ENCODE results near the gene TTC32.
"Not testable (repeated sequence)": the region's sequence is repeated elsewhere in the genome, so short reads cannot be mapped to it uniquely, and the experiment has no call there.

TTC32 gene

DNA sequence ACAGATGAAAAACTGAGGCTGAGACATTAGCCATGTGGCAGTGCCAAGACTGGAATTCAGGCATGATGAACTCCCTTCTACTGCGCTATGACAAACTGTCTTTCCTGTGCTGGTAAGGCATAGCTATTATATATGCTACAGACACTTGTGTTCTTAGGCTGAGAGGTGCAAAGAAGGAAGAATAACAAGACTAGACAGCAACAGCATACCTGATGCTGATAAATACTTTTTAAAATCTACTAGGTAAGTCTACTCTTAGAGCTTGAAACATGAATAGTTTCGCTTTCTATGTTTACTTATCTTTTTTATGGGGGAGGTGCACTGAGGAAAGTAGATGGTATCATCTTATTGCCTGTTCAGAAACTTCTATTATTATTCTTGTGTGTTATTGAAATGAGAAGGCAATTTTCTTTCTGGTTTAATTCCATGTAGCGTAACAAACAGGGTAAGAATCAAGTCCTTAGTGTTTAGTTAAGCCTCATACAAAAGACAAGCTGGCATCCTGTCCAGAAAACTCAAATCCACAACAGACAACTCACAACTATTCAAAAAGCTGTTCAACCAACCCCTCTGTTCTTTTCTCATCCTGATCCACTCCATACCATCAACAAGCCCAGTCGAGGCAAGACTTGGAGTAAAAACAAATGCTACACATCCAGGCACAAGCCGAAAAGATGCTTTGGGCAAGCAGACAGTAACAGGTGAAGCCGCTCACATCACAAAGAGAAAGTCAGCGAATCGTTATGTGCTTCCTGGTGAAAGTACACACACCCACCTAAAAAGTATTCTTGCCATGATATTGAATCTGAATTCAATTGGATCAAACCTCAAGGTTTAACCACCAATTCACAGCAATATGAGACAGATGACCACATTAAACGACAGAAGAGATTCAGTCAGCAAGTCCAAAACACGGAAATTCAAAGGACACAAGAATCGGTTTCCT is 1.5 kb downstream of the TTC32 start:
- DNase-seq (ENCODE audit: low read depth in 2 of 2): no peak

DNA sequence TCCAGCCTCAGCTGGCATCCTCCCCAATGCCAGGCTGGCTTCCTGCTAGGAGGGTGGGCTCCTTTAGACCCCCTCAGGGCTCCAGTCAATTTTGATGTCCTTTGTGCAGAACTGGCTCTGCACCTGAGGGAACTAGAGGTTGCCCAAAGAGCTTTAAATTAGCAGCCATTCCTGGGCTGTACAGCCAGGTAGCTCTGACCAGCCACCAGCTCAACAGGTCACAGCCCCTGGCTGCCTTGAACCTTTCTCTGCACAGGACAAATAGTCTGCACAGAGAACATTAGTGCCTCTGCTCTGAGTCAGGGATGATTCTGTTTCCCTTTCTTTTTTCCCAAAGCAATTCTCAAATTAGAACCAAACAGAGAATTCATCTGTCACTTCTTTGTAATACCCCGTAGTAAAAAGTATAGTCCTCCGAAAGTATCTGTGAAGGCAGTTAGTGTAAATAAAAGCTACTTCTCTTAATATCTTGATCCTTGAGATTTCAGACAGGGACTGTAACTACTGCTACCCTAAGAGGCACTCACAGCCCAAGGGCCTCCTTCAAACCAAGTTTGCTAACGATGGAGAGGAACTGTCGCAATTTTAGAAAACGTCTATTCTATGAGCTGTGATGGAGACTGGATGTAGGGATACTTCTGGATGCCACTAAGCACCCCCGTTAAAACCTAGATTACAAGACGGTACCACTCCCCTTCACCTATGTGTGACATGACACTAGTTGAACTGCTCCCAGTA is 3.0 kb downstream of the TTC32 start:
- no peak for DNase-seq (ENCODE audit: low read depth in 2 of 2)

DNA sequence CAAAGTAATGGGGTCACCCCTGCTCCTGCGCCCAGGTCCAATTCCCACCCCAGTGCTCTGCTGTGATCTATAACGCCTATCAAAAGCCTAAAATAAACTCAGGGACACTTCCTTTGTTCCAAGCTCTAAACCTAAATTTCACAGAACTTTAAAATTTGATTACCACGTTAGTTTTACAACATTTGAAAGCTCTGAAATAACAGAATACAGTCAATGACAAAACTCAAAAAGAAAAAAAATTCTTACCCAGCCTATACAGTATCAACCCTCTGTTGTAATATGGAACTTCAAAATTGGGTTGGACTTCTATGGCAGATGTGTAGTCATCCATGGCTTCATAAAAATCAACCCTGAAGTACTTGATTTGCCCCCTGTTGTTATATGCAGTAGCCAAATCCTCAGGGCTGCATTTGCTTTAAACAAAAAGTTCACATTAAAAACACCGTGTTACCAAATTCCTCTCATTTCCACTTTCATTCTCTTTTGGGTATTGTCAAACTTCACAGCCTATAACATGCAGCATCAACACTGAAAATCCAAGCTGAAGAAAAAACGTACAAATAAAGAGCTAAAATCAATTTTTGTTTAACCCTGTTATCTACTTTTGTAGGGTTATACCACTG is 4.0 kb downstream of the TTC32 start:
- DNase-seq (ENCODE audit: low read depth in 2 of 2): no peak

DNA sequence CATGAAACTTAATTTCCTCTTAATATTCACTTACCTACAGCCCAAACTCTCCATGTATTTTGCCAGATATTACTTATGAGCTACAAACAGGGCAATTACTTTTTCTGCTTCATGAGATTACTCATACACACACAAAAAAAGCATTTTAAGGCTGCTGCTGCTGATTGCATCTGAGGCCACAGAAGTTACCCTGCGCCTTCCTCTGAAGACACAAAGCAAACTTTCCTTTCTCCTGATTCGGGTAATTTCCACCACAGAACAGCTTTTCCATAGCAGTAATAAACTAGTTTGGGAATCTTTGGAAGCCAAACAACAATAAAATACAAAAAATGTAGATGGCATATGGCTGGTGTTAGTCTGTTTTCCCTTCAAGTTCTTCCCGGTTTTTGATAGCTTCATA is 6.2 kb downstream of the TTC32 start:
- no peak for DNase-seq (ENCODE audit: low read depth in 2 of 2)

DNA sequence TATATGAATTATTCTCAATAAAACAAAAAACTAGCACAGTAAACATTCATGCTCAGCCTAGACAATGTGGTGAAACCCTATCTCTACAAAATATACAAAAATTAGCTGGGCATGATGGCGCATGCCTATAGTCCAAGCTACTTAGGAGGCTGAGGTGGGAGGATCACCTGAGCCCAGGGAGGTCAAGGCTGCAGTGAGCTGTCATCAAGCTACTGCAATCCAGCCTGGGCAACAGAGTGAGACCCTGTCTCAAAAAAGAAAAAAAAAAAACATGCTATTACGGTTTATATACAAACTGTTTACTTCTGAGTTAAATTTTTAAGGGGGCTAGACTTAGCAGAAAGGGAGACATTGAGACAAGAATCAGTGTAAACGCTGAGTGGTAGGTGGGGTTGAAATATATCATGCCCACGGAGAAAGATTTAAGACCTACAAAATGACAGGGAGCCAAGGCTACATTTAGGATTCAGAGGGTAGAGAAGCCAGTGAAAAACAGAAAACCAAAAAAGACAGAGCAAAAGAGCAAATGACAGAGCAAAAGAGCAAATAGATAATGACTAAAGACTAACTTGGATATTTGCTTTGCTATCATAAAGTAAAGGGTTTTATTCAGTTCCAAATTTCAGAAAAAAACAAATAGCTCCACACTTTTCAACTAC is 7.5 kb downstream of the TTC32 start:
- no peak for DNase-seq (ENCODE audit: low read depth in 2 of 2)

DNA sequence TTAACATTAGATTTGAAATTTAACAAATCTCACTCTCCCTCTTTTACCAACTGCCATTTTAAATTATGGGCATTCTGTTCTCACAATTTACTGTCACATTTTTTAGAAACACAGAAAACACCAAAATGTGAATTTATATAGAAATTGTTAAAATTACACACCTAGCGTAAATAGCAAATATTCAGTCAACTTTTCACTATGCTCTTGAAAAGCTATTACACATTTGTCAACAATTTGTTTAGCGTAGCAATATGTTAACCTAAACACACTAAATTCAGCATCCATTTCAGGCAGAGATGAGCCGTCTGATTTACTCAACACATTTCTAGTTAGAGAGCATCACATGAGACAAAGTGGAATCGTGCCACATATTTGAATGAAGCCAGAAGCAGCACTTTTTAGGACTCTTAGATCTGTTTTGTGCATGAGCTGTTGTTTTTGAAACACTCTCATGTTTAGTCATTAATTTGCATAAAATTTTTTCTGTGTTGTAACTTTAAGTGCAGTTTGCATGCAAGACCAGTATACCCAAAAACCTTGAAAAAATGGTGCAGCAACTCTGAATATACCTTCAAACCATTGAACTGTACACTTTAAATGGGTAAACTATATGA is 8.2 kb downstream of the TTC32 start:
- no peak for DNase-seq (ENCODE audit: low read depth in 2 of 2)

DNA sequence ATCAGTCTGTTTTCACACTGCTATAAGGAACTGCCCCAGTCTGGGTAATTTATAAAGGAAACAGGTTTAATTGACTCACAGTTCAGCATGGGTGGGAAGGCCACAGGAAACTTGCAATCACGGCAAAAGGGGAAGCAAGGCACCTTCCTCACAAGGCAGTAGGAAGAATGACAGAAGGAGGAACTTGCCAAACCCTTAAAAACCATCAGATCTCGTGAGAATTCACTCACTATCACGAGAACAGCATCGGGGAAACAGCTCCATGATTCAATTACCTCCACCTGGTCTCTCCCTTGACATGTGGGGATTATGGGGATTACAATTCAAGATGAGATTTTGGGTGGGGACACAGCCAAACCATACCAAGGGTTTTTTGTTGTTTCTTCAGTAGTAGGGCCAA is 9.8 kb downstream of the TTC32 start:
- DNase-seq (ENCODE audit: low read depth in 2 of 2): not testable (repeated sequence)

DNA sequence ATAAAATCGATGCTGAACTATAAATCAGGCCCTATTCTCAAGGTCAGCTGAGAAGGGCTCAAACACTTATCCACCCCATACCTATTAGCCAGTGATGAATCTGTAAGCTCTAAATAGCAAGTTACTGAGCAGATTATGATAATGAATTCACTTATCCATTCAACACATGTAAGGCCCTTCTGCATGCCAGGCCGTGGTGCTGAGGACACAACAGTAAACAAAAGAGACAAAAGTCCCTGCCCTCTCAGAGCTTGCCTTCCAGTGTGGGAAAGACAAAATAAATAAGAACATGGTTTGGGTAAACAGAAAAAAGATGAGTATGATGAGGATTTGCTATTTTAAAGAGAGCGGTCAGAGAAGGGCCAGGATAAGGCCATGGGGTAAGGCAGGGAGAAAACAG is 11.7 kb downstream of the TTC32 start:
- no peak for DNase-seq (ENCODE audit: low read depth in 2 of 2)

DNA sequence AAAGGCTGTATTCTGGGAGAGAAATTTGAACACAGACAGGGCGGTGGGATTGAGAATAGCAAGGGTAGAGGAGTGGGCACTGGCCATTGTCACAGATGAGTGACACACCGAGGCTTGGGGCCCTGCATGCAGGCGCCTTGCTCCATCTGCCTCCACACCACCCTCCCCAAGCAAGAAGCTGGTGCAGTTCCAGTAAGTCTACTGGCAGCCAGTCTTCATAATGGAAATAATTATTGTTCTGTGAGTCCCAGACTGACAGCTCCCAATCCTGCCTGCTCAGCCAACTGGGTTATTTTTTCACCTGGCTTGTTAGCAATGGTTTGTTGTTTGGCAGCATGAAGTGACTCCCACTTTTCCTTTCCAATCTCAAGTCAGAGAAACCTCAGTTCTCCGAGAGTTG is 13.0 kb downstream of the TTC32 start:
- DNase-seq (ENCODE audit: low read depth in 2 of 2): no peak

DNA sequence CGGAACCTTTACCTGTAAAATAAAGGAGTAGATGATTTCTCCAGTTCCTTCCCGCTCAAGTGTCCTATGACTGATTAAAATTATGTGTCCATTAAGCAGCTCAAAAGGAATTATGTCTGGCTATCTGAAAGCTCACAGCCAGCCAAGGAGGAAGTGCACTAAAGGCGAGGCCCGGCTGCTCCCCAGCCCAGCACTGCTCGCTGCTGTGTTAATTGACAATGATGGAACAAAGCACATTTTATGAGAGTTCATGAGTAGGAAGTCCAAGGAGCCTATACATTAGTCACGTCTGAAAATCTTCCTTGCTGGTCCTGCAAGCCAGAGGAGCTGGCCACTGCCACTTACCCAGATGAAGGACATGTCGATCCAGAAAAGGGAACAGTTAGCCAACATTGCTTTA is 14.3 kb downstream of the TTC32 start:
- no peak for DNase-seq (ENCODE audit: low read depth in 2 of 2)

DNA sequence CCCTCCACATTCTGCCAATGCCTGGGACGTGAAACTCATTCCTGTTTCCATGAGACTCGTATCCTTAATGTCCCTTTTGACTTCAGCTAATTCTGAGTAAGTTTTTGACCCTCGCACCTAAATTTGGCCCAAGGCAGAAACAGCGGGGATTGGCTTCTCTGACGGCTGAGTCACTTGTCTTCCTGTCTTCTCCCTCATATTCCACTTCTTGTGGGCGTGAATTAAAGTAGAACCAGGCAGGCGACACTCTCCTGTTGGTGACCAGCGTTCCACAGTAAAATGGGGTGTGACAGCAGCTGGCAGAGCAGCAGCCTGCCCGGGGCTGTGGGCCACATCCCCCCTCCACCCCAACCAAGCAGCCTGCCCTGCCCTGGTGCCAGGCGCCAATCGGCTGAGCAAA is 15.5 kb downstream of the TTC32 start:
- no peak for DNase-seq (ENCODE audit: low read depth in 2 of 2)

DNA sequence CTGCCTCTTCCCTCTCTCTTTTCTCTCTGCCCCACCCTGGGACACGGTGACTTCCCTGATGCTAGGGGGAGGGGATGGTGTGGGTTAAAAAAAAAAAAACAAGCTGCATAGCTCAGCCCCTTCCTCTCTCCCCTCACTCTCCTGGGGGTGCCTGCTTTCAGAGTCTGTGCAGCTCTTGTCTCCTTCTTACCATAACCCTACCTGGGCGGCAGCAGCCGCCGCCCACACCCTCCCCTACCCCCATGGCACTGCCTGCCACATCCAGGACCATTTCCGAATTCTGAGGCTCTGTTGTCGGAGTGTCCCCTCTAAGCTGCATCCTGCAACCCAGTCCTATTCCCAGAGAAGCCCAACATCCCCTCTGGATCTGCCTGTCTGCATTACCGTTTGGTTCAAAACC is 16.0 kb downstream of the TTC32 start:
- DNase-seq (ENCODE audit: low read depth in 2 of 2): no peak

DNA sequence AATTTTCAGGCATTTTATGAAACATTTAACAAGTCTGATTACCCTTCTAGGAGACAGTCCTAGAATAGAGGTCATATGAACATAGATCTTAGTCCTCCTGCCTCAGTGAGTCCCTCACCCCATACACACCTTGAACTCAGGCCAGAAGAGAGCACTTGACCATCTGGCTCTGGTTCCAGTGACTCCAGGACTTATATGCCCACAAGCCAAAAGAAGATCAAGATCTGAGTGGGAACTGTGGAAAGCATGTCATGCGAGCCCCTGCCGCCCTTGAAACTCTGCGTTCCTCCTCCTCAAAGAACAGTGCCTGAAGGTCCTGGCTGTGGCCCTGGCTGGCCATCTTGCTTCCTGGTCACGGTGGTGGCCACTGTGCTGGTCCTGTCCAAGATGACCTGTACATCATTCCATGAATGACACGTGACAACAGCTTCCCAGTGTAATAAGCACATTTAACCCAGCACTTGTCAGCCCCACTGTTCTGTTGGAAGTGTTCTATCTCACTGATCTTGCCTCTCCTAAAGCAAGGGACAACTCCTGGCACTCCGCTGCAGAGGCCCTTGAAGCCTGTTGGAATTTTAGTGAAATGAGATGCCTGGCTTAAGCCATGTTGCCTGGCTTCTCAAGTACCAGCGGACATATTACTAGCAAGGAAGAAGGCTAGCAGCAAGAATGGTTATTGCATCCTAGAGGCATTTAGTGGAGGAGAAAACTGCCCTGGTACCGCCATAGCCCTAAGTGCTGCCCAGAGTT is 17.6 kb downstream of the TTC32 start:
- DNase-seq (ENCODE audit: low read depth in 2 of 2): no peak

DNA sequence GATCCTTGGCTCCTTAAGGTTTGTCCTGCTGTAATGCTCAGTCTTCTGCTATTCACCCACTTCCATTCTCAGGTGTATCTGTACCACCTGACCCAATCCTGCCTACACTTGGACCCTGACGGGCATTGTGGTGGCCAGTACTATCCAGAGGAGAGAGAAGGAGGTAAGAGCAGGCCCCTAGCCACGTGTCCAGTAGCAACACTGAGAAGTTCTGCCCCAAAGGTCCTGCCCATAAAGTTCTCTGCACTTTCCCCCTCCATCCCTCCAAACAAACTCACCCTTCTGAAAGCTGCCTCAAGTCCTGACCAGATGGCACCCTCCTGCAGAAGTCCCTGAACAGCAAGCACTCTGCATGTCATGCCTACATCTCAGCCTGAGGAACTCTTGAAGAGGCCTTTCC is 18.3 kb downstream of the TTC32 start:
- DNase-seq (ENCODE audit: low read depth in 2 of 2): no peak

DNA sequence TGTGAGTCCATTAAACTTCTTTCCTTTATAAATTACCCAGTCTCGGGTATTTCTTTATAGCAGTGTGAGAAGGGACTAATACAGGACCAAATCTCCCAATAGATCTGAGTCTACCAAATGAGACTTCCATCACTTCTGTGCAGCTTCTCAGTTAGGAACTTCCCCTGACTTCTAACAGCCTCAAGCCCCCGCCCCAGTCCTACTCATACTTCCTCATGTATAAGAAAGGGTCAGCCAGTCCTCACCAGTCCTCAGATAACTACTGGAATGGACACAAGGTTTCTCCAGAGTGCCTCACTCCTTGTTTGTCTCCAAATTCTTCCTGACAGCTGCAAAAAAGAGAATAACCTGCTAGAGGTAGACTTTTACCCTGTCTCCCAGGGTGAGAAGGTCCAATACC is 19.5 kb downstream of the TTC32 start:
- no peak for DNase-seq (ENCODE audit: low read depth in 2 of 2)

DNA sequence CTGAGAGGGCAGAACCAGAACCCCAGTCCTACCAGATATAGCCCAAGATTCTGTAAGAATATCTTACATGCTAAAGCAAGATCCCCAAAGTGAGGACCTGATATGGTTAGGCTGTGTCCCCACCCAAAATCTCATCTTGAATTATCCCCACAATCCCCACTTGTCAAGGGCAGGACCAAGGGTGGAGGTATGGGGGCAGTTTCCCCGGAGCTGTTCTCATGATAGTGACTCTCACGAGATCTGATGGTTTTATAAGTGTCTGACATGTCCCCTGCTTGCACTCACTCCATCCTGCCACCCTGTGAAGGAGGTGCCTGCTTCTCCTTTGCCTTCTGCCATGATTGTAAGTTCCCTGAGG is 19.9 kb downstream of the TTC32 start:
- no peak for DNase-seq (ENCODE audit: low read depth in 2 of 2)

DNA sequence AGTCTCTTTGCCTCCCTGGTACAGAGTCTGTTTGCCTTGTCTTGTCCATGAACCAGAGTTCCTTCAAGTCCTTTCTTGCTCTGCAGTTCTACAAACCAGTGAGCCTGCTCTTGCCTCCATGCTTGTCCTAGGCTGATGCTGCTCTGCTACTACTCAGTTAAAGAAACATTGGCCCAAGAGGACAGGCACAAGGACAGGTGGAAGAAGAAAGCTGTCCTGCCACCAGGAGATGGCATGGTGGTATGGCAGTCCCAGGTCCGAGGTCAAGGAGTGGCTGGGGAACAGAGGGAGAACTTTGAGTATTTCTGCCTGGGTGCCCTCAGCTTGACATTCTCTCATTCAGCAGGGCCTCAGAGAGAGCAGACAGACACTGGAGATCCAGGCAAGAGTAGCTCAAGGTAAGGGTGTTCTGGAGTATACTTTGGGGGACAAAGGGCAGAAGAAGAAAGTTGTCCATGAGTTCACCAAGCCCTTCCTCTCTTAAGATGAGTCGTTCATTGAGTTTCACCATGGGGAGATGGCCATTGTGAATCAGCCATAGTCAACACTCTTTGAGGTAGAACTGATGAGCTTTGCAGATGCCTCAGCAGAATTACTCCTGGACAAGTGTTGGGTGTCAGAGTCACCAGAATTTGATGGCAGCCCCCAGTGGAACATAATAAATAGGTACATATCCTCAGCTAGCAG is 20.4 kb downstream of the TTC32 start:
- no peak for DNase-seq (ENCODE audit: low read depth in 2 of 2)

DNA sequence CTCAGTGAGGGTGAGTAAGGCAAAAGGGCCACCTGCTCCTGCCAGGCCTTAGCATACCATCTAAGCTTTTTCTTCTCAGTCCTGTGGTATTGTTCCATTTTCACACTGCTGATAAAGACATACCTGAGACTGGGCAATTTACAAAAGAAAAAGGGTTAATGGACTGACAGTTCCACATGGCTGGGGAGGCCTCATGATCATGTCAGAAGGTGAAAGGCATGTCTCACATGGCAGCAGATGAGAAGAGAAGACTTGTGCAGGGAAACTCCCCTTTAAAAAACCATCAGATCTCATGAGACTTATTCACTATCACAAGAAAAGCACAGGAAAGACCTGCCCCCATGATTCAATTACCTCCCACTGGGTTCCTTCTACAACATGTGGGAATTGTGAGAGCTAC is 21.6 kb downstream of the TTC32 start:
- not testable (repeated sequence) for DNase-seq (ENCODE audit: low read depth in 2 of 2)

DNA sequence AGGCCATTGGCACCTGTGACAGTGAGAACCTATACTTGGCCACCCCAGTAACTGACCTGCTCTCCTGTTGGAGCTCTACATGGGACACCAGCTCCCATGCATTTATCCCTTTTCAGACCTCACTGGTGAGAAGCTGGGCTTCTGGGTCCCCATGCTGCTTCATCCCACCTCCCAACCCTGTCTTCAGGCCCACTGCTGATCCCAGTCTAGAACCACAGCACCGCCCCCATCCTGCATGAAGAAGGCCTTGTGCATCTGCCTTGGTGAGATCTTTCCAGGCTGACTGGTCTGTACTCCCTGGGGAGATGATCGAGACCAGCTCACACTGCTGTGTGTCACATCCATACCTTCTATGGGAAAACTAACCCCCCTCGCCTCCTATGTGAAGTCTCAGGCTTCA is 22.7 kb downstream of the TTC32 start:
- no peak for DNase-seq (ENCODE audit: low read depth in 2 of 2)

DNA sequence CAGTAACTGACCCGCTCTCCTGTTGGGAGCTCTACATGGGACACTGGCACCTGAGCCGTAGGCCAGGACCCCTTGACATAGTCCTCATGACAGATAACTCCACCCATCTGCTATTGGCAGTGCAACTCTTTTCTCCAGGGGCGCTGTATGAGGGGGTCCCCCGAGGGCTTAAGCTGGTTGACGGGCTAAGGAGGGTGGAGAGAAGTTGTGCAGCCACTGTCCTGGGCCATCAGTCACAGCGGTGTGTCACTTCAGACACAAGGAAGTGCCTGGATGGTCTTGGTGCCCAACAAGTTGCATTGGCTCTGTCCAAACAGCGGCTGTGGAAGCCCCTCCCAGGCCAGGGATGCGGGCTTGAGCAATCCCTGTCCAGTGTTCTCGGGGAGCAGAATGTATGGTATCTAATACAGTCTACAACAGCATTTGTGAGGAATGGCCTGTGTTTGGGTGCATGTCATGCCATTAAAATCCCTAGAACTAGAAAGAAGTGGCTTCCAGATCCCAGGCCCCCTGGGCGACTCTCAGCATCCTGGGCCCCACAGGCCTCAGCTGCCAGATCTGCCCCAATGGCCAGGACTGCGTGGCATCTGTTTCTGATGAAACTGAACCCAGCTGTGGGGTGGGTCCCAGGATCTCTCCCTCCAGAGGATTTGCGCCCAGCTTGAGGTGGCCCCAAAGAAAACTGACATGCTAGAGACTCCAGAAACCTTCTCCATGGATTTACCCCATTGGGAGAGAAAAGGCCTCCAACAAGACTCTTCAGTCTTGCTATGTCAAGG is 23.3 kb downstream of the TTC32 start:
- DNase-seq (ENCODE audit: low read depth in 2 of 2): no peak

All from stimulated activated CD8-positive, alpha-beta memory T cell treated with anti-CD3 and anti-CD28 coated beads, Interleukin-15, amount 100 ng/mL, for 4 hours (primary cell).